ENCODE results near the gene GZF1.
"Not testable (repeated sequence)": the region's sequence is repeated elsewhere in the genome, so short reads cannot be mapped to it uniquely, and the experiment has no call there.

GZF1 gene

DNA sequence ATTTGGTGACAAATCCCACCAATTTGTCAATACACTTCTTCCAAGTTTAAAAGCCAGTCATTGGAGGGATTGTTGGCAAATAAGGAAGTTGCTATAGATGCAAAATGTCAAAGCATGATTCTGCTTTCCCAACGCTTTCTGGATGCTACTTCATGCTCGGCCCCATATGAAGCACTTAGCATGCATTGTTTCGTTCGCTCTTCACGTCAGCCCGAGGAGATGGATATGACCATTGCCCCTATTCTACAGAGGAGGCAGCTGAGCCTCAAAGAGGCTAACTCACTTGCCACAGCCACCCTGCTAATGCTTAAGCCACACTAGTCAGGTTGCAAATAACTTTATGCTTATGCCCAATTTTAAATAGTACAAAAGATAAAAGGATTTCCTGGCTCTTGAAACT, 14.2 kb upstream of the GZF1 start:
- no peak for DNase-seq (ENCODE audit: low spot score)

DNA sequence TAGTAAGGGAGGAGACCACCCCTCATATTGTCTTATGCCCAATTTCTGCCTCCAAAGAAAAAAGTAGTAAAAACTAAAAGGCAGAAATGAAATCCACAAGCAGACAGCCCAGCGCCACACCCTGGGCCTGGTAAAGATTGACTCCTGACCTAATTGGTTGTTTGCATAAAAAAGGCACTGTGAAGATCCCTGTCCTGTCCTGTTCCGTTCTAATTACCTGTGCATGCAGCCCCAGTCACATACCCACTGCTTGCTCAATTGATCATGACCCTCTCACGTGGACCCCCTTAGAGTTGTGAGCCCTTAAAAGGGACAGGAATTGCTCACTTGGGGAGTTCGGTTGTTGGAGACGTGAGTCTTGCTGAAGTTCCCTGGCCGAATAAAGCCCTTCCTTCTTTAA, 13.5 kb upstream of the GZF1 start:
- not testable (repeated sequence) for DNase-seq (ENCODE audit: low spot score)

DNA sequence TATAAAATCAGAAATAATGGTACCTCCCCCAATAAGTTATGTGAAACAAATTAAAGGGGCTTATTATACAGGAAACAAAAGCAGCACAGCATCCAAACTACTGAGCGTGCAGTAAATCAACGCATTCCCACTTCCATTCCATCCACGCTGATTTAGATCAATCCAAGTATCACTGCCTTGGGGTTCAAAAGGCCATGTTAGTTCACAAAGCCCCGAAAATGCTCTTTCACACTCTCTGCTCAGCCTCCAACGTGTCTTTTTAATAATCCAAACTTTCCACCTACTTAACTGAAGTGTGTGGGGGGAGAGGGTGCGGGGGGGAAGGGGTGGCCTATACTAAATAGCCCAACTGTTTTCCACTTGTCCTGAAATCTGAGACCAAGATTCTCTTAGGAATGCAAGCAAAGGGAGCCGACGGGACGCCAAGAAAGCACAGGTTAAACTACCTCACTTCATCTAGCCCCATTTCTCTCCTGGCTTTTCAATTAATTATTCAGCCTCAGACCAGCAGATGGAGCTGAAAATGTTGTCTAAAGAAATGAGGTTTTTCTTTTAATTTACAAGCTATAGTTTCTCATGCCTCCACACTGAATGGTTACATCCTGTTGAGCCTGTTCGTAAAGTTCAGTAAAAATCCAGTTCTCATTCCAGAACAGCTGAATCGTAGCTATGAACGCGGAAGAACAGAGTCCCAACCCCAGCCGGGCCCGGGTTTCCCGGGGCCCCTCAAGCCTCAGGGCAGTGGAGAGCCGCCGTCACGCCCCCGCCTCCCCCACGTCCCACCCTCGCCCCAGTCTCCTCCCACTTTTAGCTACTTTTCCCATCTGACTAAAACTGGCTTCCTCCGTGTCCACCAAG, 12.4 kb upstream of the GZF1 start:
- peak; percentile 88 for DNase-seq (ENCODE audit: low spot score)

DNA sequence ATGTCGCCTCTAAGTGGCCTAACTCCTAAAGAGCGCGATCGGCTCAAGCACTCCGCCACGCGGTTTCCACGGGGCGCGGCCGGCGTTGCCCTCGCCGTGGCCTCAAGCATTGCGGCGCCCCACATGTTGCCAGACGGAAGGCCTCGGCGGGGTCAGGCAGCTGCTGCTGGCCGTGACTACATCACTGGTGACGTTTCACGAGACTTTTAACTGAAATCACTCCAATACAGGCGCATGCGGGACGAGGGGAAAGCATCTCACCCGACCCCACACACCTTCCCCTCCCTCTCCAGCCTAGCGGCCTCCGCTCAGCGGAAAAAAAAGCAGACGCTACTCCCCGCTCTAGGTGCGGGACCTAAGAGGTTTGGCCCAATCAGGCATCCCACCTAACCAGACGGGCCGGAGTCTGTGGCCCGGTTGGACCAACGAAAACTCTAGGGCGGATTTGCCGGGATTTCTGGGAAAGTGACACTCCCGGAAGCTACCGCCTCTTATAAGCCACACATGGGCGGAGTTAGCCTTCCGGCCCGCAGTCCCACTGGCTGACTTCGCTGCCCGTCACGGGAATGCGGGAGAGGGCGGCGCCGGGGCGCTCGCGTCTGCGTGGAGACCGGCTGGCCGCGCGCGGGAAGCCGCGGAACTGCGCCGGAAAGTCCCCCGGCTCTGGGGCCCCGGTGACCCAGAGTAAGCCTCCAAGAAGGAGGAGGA, 11.6 kb upstream of the GZF1 start, which contains the start of gene NXT1:
Gene NXT1, plus strand, starts transcription at position 596 of the 708 bp plus-strand sequence. CDS start 3,251 bp downstream, outside the sequence.
- peak; percentile 95 for DNase-seq (ENCODE audit: low spot score)

DNA sequence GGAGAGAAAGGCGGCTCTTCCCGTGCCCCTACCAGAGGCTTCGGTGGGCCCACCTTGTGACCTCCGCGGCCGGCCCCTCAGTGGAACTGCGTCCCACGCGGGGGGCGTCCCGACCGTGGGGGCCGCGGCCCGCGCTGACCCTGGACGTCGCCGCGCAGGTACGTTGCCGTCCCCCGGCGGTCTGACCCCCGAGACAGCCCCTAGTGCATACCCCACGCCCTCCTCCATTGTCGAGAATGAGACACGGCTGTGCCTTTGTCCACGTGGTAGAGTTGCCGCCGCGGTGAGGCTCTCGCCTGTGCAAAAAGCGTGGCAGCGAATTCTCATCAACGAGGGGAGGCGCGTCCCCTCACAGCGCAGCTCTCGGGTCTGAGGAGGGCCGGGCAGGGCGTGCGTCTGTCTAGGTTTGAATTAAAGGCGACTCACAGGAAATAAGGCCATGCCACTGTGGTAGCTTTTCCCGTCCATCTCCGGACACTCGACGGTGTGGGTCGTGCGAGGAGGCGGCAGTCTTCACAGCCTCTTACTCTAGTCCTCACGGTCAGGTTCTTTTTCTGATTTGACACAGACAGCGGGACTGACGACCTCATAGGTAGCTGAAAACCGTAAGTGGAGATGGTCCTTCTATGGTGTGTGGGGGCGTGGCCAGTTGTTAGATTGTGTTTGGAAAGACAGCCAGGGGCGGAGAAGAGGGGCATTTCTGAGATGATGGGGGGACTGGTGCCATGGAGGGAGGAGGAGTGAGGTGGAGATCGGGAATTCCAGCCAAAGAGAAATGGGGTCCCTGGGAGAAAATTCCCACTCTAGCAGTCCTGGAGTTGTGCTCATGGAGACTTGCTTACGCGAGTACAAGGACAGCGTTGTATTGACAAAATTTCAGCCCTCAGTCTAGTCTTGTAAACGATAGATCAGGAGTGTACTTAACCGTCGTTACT, 10.8 kb upstream of the GZF1 start:
- DNase-seq (ENCODE audit: low spot score) = peak; percentile 33

DNA sequence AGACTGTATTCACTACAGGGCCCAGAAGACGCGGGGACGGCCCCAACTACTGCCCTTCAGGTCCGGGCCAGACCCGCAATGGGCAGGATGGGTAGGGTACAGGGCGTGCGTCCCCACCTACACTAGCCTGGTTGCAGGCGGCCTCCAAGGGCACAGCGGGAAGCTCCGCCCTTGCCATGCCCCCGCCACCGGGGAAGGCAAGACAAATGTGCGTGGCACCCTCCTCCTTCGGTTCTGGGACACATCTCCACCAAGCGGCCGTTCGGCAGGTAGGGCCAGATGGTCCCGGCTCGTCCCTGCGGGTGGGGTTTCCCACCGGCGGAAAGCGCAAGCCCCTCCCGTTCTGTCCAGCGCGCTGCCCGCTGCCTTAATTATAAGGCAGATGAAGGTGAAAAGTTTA, 5.8 kb upstream of the GZF1 start:
- no peak for DNase-seq (ENCODE audit: low spot score)

DNA sequence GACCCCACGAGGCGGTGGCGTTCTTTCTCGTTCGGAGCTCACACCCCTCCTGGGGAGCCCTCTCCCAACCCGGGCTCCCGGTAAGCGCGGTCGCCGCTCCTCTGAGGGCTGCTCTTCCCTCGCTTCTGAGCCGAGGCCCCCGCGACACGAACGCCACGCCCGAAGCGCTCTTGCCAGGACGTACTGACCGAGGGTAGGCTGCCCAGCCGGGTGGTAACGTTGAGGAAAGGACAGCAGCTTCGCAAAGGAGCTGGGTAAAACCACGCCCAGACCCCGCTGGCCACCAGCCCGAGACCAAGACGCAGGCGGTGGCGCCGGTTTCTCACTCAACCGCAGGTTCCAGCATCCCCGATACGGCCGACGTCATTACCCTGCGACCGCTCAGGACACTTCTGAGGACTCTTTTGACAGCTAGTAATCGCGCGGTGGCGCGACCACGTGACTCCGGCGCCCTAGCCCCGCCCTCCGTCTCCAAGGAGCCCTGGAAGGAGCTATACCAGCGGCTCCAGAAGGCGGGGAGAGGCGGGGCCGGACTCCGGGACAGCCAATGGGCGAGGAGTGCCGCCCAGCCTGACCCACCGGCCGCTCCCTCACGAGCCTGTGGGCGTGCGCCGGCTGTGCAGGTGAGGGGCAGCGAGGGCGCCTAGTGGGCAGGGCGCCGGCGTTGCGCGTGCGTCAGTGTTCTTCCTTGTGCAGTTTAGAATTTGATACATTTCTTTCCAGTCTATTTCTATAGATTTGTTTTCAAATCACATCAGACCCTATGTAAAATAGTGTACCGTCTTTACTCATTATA, 4.0 kb upstream of the GZF1 start:
- peak; percentile 92 for DNase-seq (ENCODE audit: low spot score)

DNA sequence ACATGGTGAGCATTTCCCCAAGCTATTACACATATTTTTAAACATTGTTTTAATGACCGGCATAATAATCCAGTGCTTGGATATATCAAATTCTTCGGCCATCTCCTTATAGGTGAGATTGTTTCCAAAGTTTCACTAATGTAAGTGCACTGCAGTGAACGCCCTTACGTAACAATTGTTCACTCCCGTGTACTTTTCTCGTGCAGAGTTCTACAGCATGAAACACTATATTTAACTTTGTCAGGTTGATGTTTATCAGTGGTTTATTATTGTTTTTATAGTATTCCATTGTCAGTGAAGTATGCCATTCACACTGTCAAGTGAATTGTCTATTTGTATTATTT, 3.4 kb upstream of the GZF1 start:
- DNase-seq (ENCODE audit: low spot score) = no peak

DNA sequence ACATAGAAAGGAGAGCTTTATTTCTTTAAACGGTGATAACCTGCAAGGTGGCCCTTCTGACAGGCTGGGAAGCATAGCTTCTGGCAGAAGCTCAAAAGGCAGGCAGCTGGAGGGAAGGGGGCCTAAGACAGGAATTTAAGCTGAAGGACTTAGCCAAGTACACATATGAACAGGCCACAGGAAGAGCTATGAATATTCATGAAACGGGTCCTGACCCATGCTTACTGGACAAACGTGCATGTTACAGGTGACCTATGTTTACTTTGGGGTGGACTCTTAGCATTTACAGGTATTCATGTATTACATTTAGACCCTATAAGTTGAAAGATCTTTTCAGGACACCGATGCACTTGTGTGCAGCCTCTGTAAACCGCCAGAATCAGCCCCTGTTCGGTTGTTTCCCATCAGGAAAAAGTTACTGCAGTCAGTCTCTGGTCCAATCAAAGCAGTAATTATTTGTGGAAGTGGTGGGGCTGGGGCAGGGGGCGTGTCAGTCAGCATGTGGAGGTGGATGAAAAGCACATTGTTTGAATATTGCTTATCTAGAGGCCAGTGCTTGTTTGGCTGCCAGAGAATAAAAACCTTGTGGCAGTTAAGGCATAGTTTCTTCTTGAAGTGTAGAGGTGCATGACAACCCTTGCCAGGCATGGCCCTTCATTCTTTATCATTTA, 2.9 kb upstream of the GZF1 start:
- DNase-seq (ENCODE audit: low spot score) = no peak

DNA sequence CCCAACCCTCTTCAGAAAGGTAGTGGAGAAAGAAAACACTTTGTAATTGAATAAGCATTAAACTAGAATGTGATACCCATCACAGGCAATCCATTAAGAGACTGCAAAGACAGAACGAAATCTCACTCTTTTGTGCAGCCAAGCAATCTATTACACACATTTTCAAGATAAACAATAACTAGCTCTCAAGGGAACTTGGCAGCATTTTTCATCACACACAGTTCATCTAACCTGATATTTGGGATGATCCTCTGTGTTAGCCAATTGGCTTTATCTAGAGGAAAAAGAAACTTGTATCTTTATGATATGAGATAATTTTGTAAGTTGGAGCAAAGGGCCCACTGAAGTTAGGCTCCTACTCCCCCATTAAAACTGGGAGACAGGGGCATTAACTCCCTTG, 1.5 kb upstream of the GZF1 start:
- DNase-seq (ENCODE audit: low spot score) = no peak

DNA sequence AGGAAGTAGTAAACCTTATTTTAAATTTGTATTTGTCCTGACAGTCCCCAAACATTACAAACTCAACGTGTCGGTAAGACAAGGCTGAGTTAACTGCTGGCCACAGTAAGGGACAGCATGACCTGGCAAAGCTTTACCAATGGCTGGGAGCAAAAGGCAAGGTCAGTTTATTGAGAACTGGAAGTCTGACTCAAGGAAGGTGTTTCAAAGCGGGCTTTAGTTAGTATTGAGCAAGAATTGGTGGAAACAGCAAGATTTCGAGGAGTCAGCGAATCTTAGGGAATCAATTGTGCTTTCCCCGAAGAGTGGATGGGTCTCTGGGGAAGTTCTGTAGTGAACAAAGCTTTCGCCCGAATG, 885 bp upstream of the GZF1 start:
- DNase-seq (ENCODE audit: low spot score) = no peak

DNA sequence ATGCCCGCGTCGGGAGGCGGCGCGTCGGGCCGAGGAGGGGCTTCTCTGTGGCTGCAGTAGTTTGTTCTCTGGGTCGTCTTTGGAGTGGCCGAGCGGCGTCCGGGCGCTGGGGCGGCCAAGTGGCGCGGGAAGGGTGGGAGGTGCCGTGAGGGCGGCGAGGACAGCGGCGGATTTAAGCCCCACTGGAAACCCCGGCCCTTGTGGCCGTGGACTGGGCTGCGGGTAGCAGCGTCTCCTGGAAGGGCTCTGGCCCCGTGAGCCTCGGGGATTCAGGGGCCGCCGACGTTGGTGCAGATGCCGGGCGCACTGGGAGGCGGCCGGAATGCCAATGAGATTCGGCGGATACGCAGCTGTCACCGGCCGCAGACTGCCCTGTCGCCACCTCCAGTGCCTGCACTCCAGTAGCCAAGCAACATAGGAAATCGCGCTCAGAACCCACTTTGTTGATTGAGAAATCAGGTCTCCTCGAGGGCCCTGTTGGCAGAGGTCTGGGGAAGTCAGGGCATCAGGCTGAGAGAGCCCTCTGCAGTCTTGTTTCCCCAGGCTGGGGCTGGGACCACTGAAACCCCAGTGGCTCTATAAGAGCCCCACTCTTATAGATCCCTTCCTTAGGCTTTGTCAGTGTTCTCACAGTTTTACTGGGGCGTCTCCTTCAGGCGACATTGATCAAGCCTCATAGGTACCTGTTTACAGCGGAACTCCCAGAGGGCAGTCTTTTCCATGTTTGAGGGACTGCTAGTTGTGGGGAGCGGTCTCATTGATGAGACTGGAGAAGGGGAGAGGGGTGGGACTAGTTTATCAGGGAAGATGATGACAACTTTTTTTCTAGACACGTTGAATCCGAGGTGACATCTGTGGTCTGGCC, 642 bp downstream of the GZF1 start:
- peak; percentile 59 for DNase-seq (ENCODE audit: low spot score)

DNA sequence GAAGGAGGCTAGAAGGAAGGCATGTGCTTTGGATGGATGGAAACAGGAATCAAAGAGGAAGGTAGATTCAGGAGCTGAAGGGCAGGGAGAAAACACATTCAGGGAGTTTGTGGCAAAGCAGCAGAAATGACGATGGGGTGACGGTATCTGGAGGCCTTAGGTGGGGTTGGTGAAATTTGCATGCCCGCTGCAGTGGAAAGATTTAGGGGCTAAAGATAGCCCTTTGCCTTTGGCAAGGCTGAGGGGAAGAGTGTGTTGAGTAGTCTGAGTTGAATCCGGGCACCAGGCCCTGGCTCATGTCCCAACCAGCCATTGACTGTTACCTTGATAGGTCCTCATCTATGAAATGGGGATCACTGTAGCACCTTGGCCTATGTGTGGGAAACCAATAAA, 1.3 kb downstream of the GZF1 start:
- DNase-seq (ENCODE audit: low spot score) = no peak

DNA sequence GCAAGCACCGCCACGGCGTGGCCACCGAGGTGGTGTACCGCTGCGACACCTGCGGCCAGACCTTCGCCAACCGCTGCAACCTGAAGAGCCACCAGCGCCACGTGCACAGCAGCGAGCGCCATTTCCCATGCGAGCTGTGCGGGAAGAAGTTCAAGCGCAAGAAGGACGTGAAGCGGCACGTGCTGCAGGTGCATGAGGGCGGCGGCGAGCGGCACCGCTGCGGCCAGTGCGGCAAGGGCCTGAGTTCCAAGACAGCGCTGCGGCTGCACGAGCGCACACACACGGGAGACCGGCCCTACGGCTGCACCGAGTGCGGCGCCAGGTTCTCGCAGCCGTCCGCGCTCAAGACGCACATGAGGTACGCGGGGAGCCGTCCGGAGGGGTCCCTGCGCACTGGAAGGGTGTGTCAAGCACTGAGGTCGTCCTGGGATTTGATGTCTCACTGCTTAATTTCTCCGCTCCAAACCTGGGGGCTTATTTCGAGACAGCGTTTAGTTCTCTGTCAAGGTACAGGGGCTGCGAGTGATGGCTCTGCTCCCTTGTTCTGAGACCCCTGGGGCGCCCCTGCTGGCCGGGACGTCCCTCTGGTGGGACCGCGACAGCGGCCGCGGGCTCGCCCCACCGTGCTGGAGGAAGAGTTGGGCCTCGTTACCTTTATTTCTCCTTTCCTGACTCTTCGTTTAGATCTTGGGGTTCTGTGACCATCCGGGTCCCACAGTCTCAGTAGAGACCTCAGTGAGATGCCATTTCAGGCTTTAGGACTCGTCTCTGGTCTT, 3.6 kb downstream of the GZF1 start:
- DNase-seq (ENCODE audit: low spot score) = no peak

DNA sequence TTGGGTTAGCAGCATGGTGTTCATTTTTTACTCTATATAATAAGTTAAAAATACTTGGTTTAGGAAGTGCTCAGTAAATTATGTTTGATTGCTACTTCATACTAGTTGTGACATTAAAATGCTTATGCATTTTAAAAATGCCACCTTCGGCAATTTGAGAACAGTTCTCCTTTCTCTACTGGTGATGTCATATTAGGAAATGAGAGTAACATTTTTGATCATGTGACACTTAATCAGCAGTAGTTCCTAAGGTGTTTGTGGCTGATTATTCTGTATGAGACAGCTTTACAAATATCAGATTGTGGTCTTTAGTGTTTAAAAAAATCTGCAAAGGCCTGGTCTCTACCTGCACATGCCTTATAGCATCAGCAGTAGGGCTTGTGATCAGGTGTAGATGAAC, 4.4 kb downstream of the GZF1 start:
- DNase-seq (ENCODE audit: low spot score) = no peak

DNA sequence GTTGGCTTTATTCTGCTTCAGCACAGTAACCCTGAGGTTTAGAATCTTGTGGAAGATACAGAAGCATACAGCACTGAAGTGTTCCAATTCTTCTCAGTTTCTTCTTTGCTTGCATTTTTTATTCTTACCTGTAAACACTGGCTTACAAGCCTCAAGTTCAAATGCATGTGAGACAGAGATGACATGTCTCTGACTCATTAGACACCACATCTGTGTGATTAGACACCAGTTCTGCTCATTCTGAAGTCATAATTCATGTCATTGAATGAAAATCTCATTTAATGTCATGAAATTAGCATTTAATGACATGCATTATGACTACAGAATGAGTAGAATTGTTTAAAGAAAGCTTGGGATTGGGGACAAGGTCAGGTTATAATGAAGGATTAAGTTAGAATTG, 5.8 kb downstream of the GZF1 start:
- no peak for DNase-seq (ENCODE audit: low spot score)

DNA sequence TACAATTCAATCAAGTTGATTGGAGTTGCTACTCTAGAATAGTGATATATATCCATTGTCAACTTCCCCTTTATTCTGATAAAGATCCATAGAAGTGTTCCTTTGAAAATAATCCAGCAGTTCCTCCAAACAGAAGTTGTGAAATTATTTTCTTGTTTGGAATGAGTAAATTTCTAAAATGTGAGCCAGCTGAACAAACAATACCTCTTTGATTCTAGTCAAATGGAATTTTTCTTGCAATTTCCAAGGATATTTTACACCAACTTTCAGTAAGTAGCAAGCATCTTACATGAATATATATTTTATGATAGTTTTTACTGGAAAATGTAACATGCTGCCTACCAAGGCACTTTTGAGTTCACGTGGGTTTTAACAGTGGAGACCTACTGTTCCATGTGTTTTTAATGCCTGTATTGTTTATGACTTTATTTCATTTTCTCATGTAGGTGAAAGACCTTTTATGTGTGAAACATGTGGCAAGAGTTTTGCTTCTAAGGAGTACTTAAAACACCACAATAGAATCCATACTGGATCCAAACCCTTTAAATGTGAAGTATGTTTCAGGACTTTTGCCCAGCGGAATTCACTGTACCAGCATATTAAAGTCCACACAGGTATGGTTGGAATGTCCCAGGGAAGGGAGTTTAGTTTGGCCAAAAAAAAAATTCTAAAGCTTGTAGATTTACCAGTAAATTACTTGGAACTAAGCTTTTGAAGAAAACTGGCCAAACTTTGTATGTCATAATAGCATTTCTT, 6.5 kb downstream of the GZF1 start:
- peak; percentile 24 for DNase-seq (ENCODE audit: low spot score)

DNA sequence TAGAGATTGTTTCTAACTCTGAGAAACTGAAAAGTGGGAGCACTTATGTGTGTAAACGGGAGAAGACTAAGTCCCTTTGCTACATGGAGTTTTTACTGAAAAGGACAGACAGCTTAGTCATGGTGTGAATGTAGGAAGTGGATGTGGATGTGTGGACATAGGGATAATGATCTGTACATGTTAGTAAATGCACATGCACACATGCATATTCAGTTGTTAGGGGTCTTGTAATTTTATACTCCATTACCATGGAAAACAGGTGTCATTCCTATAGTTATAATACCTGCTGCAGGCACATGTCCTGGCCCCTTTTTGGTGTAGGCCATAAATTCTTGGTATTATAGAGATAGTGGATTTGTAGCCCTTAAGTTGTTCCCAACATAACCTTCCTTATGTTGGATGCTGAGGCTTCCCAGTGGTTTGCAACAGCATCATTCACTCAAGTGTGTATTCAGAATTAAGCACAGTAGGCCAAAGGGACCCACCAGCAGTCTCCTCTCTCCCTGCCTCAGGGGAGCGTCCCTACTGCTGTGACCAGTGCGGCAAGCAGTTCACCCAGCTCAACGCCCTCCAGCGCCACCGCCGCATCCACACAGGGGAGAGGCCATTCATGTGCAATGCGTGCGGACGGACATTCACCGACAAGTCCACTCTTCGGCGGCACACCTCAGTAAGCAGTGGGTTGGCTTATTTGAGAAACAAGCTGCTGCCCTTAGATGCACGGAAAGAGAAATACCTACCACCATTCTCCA, 7.3 kb downstream of the GZF1 start:
- DNase-seq (ENCODE audit: low spot score) = no peak

All from AG20443 (cell line).